H1 (cell line): Measurements from ENCODE around the gene ZNF282. TPM values are rescaled to one million over a fixed set of nuclear protein-coding genes. Genes with fewer than 3 reads are reported as not detected.

Experiments
- CTCF ChIA-PET: fragments of 300-600 bp; sonication (Branson Sonifier 250); formaldehyde crosslinking; loops from one replicate; lab custom pipeline; 2021; ENCODE audit not compliant: partially characterized antibody; lab: Charles Lee
- POLR2A ChIA-PET: fragments of 300-600 bp; sonication (Branson Sonifier 250); formaldehyde crosslinking; loops from one replicate; lab custom pipeline; 2021; ENCODE audit warnings: inconsistent platforms; ENCODE audit not compliant: partially characterized antibody; lab: Charles Lee
- DNase-seq, 2 experiments: peaks; one replicate each; pipeline versions ENCODE4 v3.0.0 to v3.0.0-alpha.2; 2010 to 2022; ENCODE audit warnings: low spot score in 2 of 2, low read depth in 1 of 2, mixed read lengths in 1 of 2
- FAIRE-seq: peaks from 2 replicates; lab custom pipeline; 2011; peaks lifted over from hg19 to GRCh38; lab: Jason Lieb, UNC
- H2AFZ ChIP-seq: 2 replicates; pipeline ENCODE4 v1.8.1; 2012; ENCODE audit warnings: low read length, inconsistent platforms
- H2AK5ac ChIP-seq: 2 replicates; pipeline ENCODE4 v1.6.1; 2013; ENCODE audit warnings: low read depth, low read length
- H2BK120ac ChIP-seq: replicated peaks from 2 replicates; pipeline ENCODE3; 2013; ENCODE audit warnings: low read depth, low read length, inconsistent platforms
- H2BK12ac ChIP-seq: 2 replicates; pipeline ENCODE4 v1.6.1; 2013; ENCODE audit warnings: low read depth, low read length
- H2BK15ac ChIP-seq: 2 replicates; pipeline ENCODE4 v1.6.1; 2013; ENCODE audit warnings: low read length
- H2BK20ac ChIP-seq: 2 replicates; pipeline ENCODE4 v1.6.1; 2013; ENCODE audit warnings: low read length
- H2BK5ac ChIP-seq: 2 replicates; pipeline ENCODE4 v1.6.1; 2013; ENCODE audit warnings: low read depth, low read length
- H3K14ac ChIP-seq: 2 replicates; pipeline ENCODE4 v1.6.1; 2013; ENCODE audit warnings: inconsistent platforms; ENCODE audit not compliant: insufficient read length
- H3K18ac ChIP-seq: 2 replicates; pipeline ENCODE4 v1.6.1; 2013; ENCODE audit warnings: low read length; ENCODE audit errors: extremely low read depth
- H3K23ac ChIP-seq: 2 replicates; pipeline ENCODE4 v1.6.1; 2013; ENCODE audit warnings: inconsistent platforms; ENCODE audit not compliant: insufficient read length
- H3K23me2 ChIP-seq: 2 replicates; pipeline ENCODE4 v1.6.1; 2013; ENCODE audit warnings: low read depth, low read length
- H3K27ac ChIP-seq: 2 replicates; pipeline ENCODE4 v1.6.1; 2011; ENCODE audit warnings: low read depth, low read length, inconsistent platforms
- H3K27me3 ChIP-seq, 4 experiments: replicated peaks in 1 of 4; 1 replicate in 1 of 4; 2 replicates in 3 of 4; pipeline versions ENCODE4 v1.6.1 to v1.8.1; 2011 to 2013; ENCODE audit warnings: low read length in 3 of 4, mild to moderate bottlenecking in 3 of 4, inconsistent platforms in 2 of 4, mixed read lengths in 2 of 4, moderate library complexity in 1 of 4; ENCODE audit not compliant: control insufficient read depth in 3 of 4, insufficient read depth in 3 of 4; ENCODE audit errors: extremely low read depth in 1 of 4
- H3K36me3 ChIP-seq, 4 experiments: 2 replicates each; pipeline versions ENCODE4 v1.6.1 to v1.8.1; 2011 to 2013; ENCODE audit warnings: mild to moderate bottlenecking in 4 of 4, low read length in 3 of 4, moderate library complexity in 2 of 4, control low read depth in 1 of 4, inconsistent platforms in 1 of 4; ENCODE audit not compliant: insufficient read depth in 4 of 4, control insufficient read depth in 2 of 4
- H3K4ac ChIP-seq: replicated peaks from 2 replicates; pipeline ENCODE3; 2013; ENCODE audit warnings: low read length, low read depth, mixed read lengths, inconsistent platforms; ENCODE audit not compliant: insufficient read length
- H3K4me1 ChIP-seq, 4 experiments: replicated peaks in 1 of 4; 1 replicate in 1 of 4; 2 replicates in 3 of 4; pipeline versions ENCODE4 v1.6.1 to v1.8.1; 2011 to 2013; ENCODE audit warnings: low read length in 3 of 4, inconsistent platforms in 2 of 4, mixed read lengths in 1 of 4; ENCODE audit not compliant: insufficient read depth in 4 of 4, control insufficient read depth in 3 of 4
- H3K4me2 ChIP-seq, 2 experiments: 2 replicates each; pipeline versions ENCODE4 v1.6.1 to v1.8.1; 2011 to 2013; ENCODE audit warnings: low read depth in 2 of 2, low read length in 2 of 2, control low read depth in 1 of 2, inconsistent platforms in 1 of 2, mild to moderate bottlenecking in 1 of 2; ENCODE audit not compliant: insufficient read depth in 1 of 2
- H3K4me3 ChIP-seq, 4 experiments: fragments of 200-600, 300-600 bp in 1 of 4; sonication (generic), shearing (Covaris generic), sonication (Bioruptor Twin) in 1 of 4; 2 replicates each; pipeline versions ENCODE4 v1.5.1 to v1.8.1; 2011 to 2016; ENCODE audit warnings: low read length in 4 of 4, low read depth in 3 of 4, control low read depth in 2 of 4, inconsistent platforms in 2 of 4, mild to moderate bottlenecking in 2 of 4, mixed read lengths in 1 of 4, moderate library complexity in 1 of 4; ENCODE audit not compliant: insufficient read depth in 2 of 4; ENCODE audit errors: extremely low read depth in 1 of 4
- H3K56ac ChIP-seq: replicated peaks from 2 replicates; pipeline ENCODE3; 2013; ENCODE audit warnings: low read depth, mild to moderate bottlenecking, mixed read lengths, low read length, inconsistent platforms; ENCODE audit not compliant: insufficient read length
- H3K79me1 ChIP-seq: 2 replicates; pipeline ENCODE4 v1.6.1; 2013; ENCODE audit warnings: low read depth, low read length, control low read depth
- H3K79me2 ChIP-seq, 2 experiments: 2 replicates each; pipeline versions ENCODE4 v1.6.1 to v1.8.1; 2012 to 2013; ENCODE audit warnings: low read length in 2 of 2, mild to moderate bottlenecking in 2 of 2, inconsistent platforms in 1 of 2; ENCODE audit not compliant: insufficient read depth in 2 of 2, control insufficient read depth in 1 of 2
- H3K9ac ChIP-seq, 4 experiments: replicated peaks in 1 of 4; 1 replicate in 1 of 4; 2 replicates in 3 of 4; pipeline versions ENCODE4 v1.6.1 to v1.8.1; 2011 to 2013; ENCODE audit warnings: low read depth in 3 of 4, low read length in 3 of 4, control low read depth in 2 of 4, mild to moderate bottlenecking in 2 of 4, moderate library complexity in 2 of 4, inconsistent platforms in 1 of 4; ENCODE audit errors: extremely low read depth in 1 of 4
- H3K9me3 ChIP-seq, 2 experiments: 2 replicates each; pipeline versions ENCODE4 v1.6.1 to v1.8.1; 2012 to 2013; ENCODE audit warnings: mild to moderate bottlenecking in 2 of 2, moderate library complexity in 2 of 2, control low read depth in 1 of 2, inconsistent platforms in 1 of 2, low read depth in 1 of 2, low read length in 1 of 2, mixed read lengths in 1 of 2; ENCODE audit not compliant: insufficient read depth in 2 of 2
- H4K20me1 ChIP-seq, 2 experiments: replicated peaks in 1 of 2; 2 replicates each; pipeline versions ENCODE3 to v1.8.1; 2011 to 2013; ENCODE audit warnings: inconsistent platforms in 2 of 2, low read length in 2 of 2, mild to moderate bottlenecking in 1 of 2; ENCODE audit not compliant: insufficient read depth in 2 of 2, control insufficient read depth in 1 of 2
- H4K5ac ChIP-seq: 2 replicates; pipeline ENCODE4 v1.6.1; 2013; ENCODE audit warnings: low read length, low read depth, mixed read lengths, inconsistent platforms; ENCODE audit not compliant: insufficient read length
- H4K8ac ChIP-seq: 2 replicates; pipeline ENCODE4 v1.8.0; 2013; ENCODE audit warnings: mild to moderate bottlenecking, moderate library complexity, low read length, inconsistent platforms; ENCODE audit not compliant: insufficient read depth; ENCODE audit errors: extremely low read depth
- H4K91ac ChIP-seq: replicated peaks from 2 replicates; pipeline ENCODE3; 2013; ENCODE audit warnings: low read length, mixed read lengths, inconsistent platforms; ENCODE audit not compliant: insufficient read length
- POLR2A ChIP-seq, 2 experiments: IDR thresholded peaks; 1 replicate in 1 of 2; 2 replicates in 1 of 2; pipeline ENCODE4 v1.6.1; 2011; ENCODE audit warnings: low read depth in 2 of 2, low read length in 2 of 2, mild to moderate bottlenecking in 2 of 2; ENCODE audit errors: control extremely low read depth in 1 of 2
- TAF7 ChIP-seq: optimal IDR thresholded peaks from 2 replicates; pipeline ENCODE3; 2011; ENCODE audit warnings: low read depth, mild to moderate bottlenecking, inconsistent platforms, low read length, moderate library complexity, borderline replicate concordance
- WGBS, 2 experiments: shearing (Covaris generic) in 1 of 2; methylation state at CpG; one replicate each; pipeline versions ENCODE4 v1.1.6 to v1.1.7; 2013 to 2015; ENCODE audit warnings: low lambda C conversion rate in 2 of 2, mixed read lengths in 2 of 2, inconsistent platforms in 1 of 2, low coverage in 1 of 2, missing lambda C conversion rate in 1 of 2; ENCODE audit not compliant: insufficient replicate concordance in 2 of 2, insufficient coverage in 1 of 2, insufficient read length in 1 of 2; ENCODE audit errors: extremely low coverage in 1 of 2, missing lambda C conversion rate in 1 of 2; 5-methylcytosine and 5-hydroxymethylcytosine counted together
- polyA plus RNA-seq, 7 experiments: library from polyadenylated mRNA; depleted of rRNA in 3 of 7; stranded (reverse) in 5 of 7; unstranded in 2 of 7; fragments of >200 nt in 5 of 7; fragments of 200-250 nt in 2 of 7; gene quantifications; 1 replicate in 5 of 7; 2 replicates in 1 of 7; 4 replicates in 1 of 7; pipeline versions ENCODE4 v1.2.1 to v1.2.3, GENCODE V29; 2011 to 2013; ENCODE audit warnings: missing spikeins in 2 of 7, mixed read lengths in 2 of 7
- total RNA-seq: library from RNA; stranded (reverse); fragmentation: NEBNext Ultra II Directional; extraction: Animal tissue kit (Norgen Biotek cat#: 25700); gene quantifications from 2 replicates; pipeline ENCODE4 v1.2.1, GENCODE V29; 2021

The ZNF282 gene
- total and polyA plus RNA-seq, 2 of the 8 experiments (the other 6 are each of a cell fraction or from before 2014, with no cell fraction given) = 16.9 to 36.3 TPM

- Histone ChIP-seq H3K23ac (no peak overlapping the region), H4K91ac (no peak overlapping the region), H2BK15ac (no peak overlapping the region), H2BK5ac (no peak overlapping the region), H3K27me3 (no peaks in the 10 kb centered on the region), H3K79me2 (no peaks in the 10 kb centered on the region), H3K36me3 (no peaks in the 10 kb centered on the region), H3K4me2 (no peak overlapping the region), H3K14ac (no peak overlapping the region), H2BK120ac (no peak overlapping the region), H3K4ac (no peak overlapping the region), H2AK5ac (no peak overlapping the region), H4K5ac (no peak overlapping the region), H3K9me3 (no peaks in the 10 kb centered on the region), H3K4me3 (no peak overlapping the region), H4K8ac (no peak overlapping the region), H3K9ac (no peak overlapping the region), H4K20me1 (no peaks in the 10 kb centered on the region), H2BK20ac (no peak overlapping the region), H3K23me2 (no peaks in the 10 kb centered on the region), H3K4me1 (no peaks in the 10 kb centered on the region), H3K79me1 (no peaks in the 10 kb centered on the region), H3K56ac (no peak overlapping the region), H3K27ac (no peak overlapping the region), H3K18ac (no peak overlapping the region), H2BK12ac (no peak overlapping the region), H2AFZ (no peak overlapping the region)
- ChIA-PET POLR2A (interaction anchor here (1.2 to 5.9 kb wide), 7 partner anchors 7 to 212 kb away, joined by 3 to 82 read pairs (median 6); partner anchors contain the start of genes ZNF282 and ZNF398), CTCF (interaction anchor here (0.7 to 1.3 kb wide), 3 partner anchors 40 to 613 kb away, joined by 3 to 6 read pairs (median 3); no protein-coding TSS in a partner anchor)
- DNase-seq = no peak
- 64% methylated on average over 12 of the region's 12 CpGs; no CpG with 5 or more reads in 1 of the 2 experiments for WGBS, 2 experiments
- 0 out of 3 replicates have a peak, but pooled peaks of 1 of the 2 experiments have one; percentile 33 for TF ChIP-seq POLR2A (IDR thresholded peaks at IDR 0.05; ENCODE audit: control extremely low read depth in 1 of 2, low read depth in 2 of 2, low read length in 2 of 2)
- no peak for TF ChIP-seq TAF7
- no peak for FAIRE-seq
These were observed 6.6 kb upstream of the ZNF282 start for GRCh38 chr7:149188637-149189259.
